ENCODE results near the gene MAP1S. TPM values are rescaled to one million over a fixed set of nuclear protein-coding genes. Genes with fewer than 3 reads are reported as not detected.

MAP1S gene
- total RNA-seq (ENCODE audit: low replicate concordance): 8.9 and 30.4 TPM in 2 replicates

- peak; percentile 96 for DNase-seq (ENCODE audit: low spot score)
- H3K27me3 ChIP-seq: no peaks in the 10 kb centered on the region
- H3K27ac ChIP-seq: peak within 1 kb of the TSS; percentile 76
- peak within 1 kb of the TSS; percentile 23 for H2AFZ ChIP-seq (replicated peaks)
- peak within 1 kb of the TSS; percentile 100 for H3K4me3 ChIP-seq
- peaks cover 16% of the 10 kb centered on the region for H3K4me1 ChIP-seq
- H4K20me1 ChIP-seq (ENCODE audit: low read depth): peaks cover 30% of the 10 kb centered on the region
- Mint-ChIP-seq H3K27ac (peak within 1 kb of the TSS; percentile 92), H3K36me3 (peaks cover 6% of the 10 kb centered on the region), H3K4me1 (peaks cover 30% of the 10 kb centered on the region), H3K27me3 (ENCODE audit: insufficient read depth, low read depth) (peaks cover 8% of the 10 kb centered on the region), H3K9me3 (no peaks in the 10 kb centered on the region), H3K4me3 (peak within 1 kb of the TSS; percentile 96)
- no peaks in the 10 kb centered on the region for H3K36me3 ChIP-seq
- H3F3A ChIP-seq (ENCODE audit: low read depth): peaks cover 15% of the 10 kb centered on the region
- TF ChIP-seq CTCF (IDR thresholded peaks at IDR 0.05) (no peak), EZH2 (IDR thresholded peaks at IDR 0.05) (no peak), EZH2phosphoT487 (IDR thresholded peaks at IDR 0.05) (no peak)
- H3K9me3 ChIP-seq (ENCODE audit: low read depth): no peaks in the 10 kb centered on the region
- H3K9ac ChIP-seq: peak within 1 kb of the TSS; percentile 81
- H3K4me2 ChIP-seq: peak within 1 kb of the TSS; percentile 99
- peaks cover 46% of the 10 kb centered on the region for H3K79me2 ChIP-seq (ENCODE audit: low read depth)
Measured at GRCh38 chr19:17718947-17719711, at the start of gene MAP1S. Gene MAP1S (plus strand): TSS chr19:17719480. CDS start chr19:17719503, 23 bp downstream.

- no peaks in the 10 kb centered on the region for H3K36me3 ChIP-seq
- no peak overlapping the region for H3K27ac ChIP-seq
- TF ChIP-seq CTCF (IDR thresholded peaks at IDR 0.05): no peak
- TF ChIP-seq EZH2phosphoT487 (IDR thresholded peaks at IDR 0.05): no peak
- no peak for TF ChIP-seq EZH2 (IDR thresholded peaks at IDR 0.05)
- no peak overlapping the region for H3K4me2 ChIP-seq
- H3K9me3 ChIP-seq (ENCODE audit: low read depth): no peaks in the 10 kb centered on the region
- H2AFZ ChIP-seq (replicated peaks): no peak overlapping the region
- H3K36me3 Mint-ChIP-seq: peaks cover 2% of the 10 kb centered on the region
- no peak overlapping the region for H3K9ac ChIP-seq
- H3K27me3 Mint-ChIP-seq (ENCODE audit: insufficient read depth, low read depth): peaks cover 6% of the 10 kb centered on the region
- no peak overlapping the region for H3K4me3 Mint-ChIP-seq
- H4K20me1 ChIP-seq (ENCODE audit: low read depth): no peaks in the 10 kb centered on the region
- DNase-seq (ENCODE audit: low spot score): peak; percentile 67
- no peak overlapping the region for H3K4me3 ChIP-seq
- H3K27me3 ChIP-seq: no peaks in the 10 kb centered on the region
- no peaks in the 10 kb centered on the region for H3F3A ChIP-seq (ENCODE audit: low read depth)
- H3K27ac Mint-ChIP-seq: no peak overlapping the region
- no peaks in the 10 kb centered on the region for H3K9me3 Mint-ChIP-seq
- no peaks in the 10 kb centered on the region for H3K79me2 ChIP-seq (ENCODE audit: low read depth)
- H3K4me1 Mint-ChIP-seq: no peaks in the 10 kb centered on the region
- no peaks in the 10 kb centered on the region for H3K4me1 ChIP-seq
Measured at GRCh38 chr19:17671906-17672305, 47.4 kb upstream of the MAP1S start.

GRCh38 chr19:17673937-17674799, 45.1 kb upstream of the MAP1S start:
- Histone ChIP-seq H3K4me1 (no peaks in the 10 kb centered on the region), H3K79me2 (ENCODE audit: low read depth) (no peaks in the 10 kb centered on the region), H4K20me1 (ENCODE audit: low read depth) (no peaks in the 10 kb centered on the region), H3K36me3 (no peaks in the 10 kb centered on the region), H3K9me3 (ENCODE audit: low read depth) (no peaks in the 10 kb centered on the region), H2AFZ (replicated peaks) (no peak overlapping the region), H3F3A (ENCODE audit: low read depth) (no peaks in the 10 kb centered on the region), H3K9ac (no peak overlapping the region), H3K27ac (no peak overlapping the region), H3K27me3 (no peaks in the 10 kb centered on the region), H3K4me2 (no peak overlapping the region), H3K4me3 (no peak overlapping the region)
- peaks cover 8% of the 10 kb centered on the region for H3K4me1 Mint-ChIP-seq
- peaks cover 2% of the 10 kb centered on the region for H3K36me3 Mint-ChIP-seq
- DNase-seq (ENCODE audit: low spot score): no peak
- peaks cover 14% of the 10 kb centered on the region for H3K27me3 Mint-ChIP-seq (ENCODE audit: insufficient read depth, low read depth)
- no peak overlapping the region for H3K4me3 Mint-ChIP-seq
- H3K27ac Mint-ChIP-seq: no peak overlapping the region
- TF ChIP-seq EZH2 (IDR thresholded peaks at IDR 0.05) (no peak), CTCF (IDR thresholded peaks at IDR 0.05) (no peak), EZH2phosphoT487 (IDR thresholded peaks at IDR 0.05) (no peak)
- no peaks in the 10 kb centered on the region for H3K9me3 Mint-ChIP-seq
